Thymus (tissue), 11 donors: ENCODE measurements around the gene TCERG1. TPM values are rescaled to one million over a fixed set of nuclear protein-coding genes. Genes with fewer than 3 reads are reported as not detected.

ENCODE experiments used
- DNase-seq, 9 donors: peaks; one replicate each; pipeline ENCODE4 v3.0.0-alpha.2; 2013; ENCODE audit warnings: low spot score in 9 of 9, low read depth in 6 of 9, missing footprints in 1 of 9
- H3K27ac ChIP-seq, 2 donors: one replicate each; pipeline ENCODE4 v1.5.1; 2013; ENCODE audit warnings: control low read depth in 1 of 2, low read depth in 1 of 2, low read length in 1 of 2, mild to moderate bottlenecking in 1 of 2, moderate library complexity in 1 of 2
- H3K27me3 ChIP-seq, 2 donors: one replicate each; pipeline ENCODE4 v1.5.1; 2013; ENCODE audit warnings: low read length in 1 of 2; ENCODE audit not compliant: control insufficient read depth in 2 of 2, insufficient read depth in 1 of 2
- H3K36me3 ChIP-seq, 2 donors: one replicate each; pipeline ENCODE4 v1.5.1; 2013; ENCODE audit warnings: low read length in 1 of 2, mild to moderate bottlenecking in 1 of 2, moderate library complexity in 1 of 2; ENCODE audit not compliant: control insufficient read depth in 2 of 2, insufficient read depth in 2 of 2
- H3K4me1 ChIP-seq, 2 donors: one replicate each; pipeline ENCODE4 v1.5.1; 2013; ENCODE audit warnings: low read length in 2 of 2; ENCODE audit not compliant: control insufficient read depth in 2 of 2, insufficient read depth in 2 of 2
- H3K4me3 ChIP-seq, 2 donors: one replicate each; pipeline ENCODE4 v1.5.1; 2013; ENCODE audit warnings: low read length in 2 of 2, control low read depth in 1 of 2, mild to moderate bottlenecking in 1 of 2
- H3K9me3 ChIP-seq, 2 donors: one replicate each; pipeline ENCODE4 v1.5.1; 2013; ENCODE audit warnings: low read length in 1 of 2, mild to moderate bottlenecking in 1 of 2; ENCODE audit not compliant: control insufficient read depth in 2 of 2, insufficient read depth in 1 of 2
- WGBS: extraction: QIAGEN DNeasy Blood & Tissue Kit; methylation state at CpG from one replicate; pipeline ENCODE4 v1.1.7; 2013; 5-methylcytosine and 5-hydroxymethylcytosine counted together
- polyA plus RNA-seq: library from polyadenylated mRNA; stranded (reverse); fragments of 200-250 nt; gene quantifications from one replicate; pipeline ENCODE4 v1.2.3, GENCODE V29; 2013
- total RNA-seq: library from RNA; stranded (reverse); fragments of 120-200 nt; gene quantifications from one replicate; pipeline ENCODE4 v1.2.4, GENCODE V29; 2013
- donor health status: healthy.

The TCERG1 gene
- total and polyA plus RNA-seq, 2 donors: 40.5 to 103 TPM

DNA sequence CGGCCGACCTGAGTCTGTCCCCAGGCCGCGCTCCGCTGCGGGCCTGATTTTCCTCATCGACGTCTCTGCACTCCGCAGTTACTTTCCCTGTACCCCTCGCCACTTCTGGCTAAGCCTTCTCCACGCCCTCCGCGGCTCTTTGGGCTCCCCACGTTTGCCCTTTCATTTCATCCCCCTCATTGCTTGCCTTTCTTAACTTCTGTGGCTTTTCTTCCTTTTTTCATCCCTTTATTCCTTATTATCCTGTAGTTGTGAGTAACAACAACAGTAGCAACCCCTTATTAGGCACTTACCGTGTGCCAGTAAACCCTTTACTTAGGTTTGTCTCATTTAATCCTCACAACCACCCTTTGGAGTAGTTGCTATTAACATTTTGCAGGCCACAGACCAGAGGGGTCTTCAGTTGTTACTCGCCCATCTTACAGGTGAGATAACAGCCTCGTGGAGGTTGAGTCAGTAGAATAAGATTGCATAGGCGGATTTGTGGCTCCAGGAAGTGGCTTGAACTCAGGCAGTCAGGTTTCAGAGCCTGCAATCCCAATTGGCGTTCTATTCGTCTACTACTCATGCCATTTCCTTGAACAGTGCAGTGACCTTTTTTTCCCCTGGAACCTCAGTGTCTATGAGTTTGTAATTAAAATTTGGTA lies 724 bp downstream of the TCERG1 start:
- H3K27ac ChIP-seq: peak overlapping the region; percentile 90 to 96
- DNase-seq: peak in 5 of 9 donors; percentile 17 to 54 (median 27)
- peaks cover 0 to 4% of the 10 kb centered on the region in 2 donors for H3K9me3 ChIP-seq
- peaks cover 10 to 15% of the 10 kb centered on the region in 2 donors for H3K4me1 ChIP-seq
- under 1% methylated on average over 20 of the region's 20 CpGs for WGBS
- peak overlapping the region; percentile 94 to 95 for H3K4me3 ChIP-seq
- H3K36me3 ChIP-seq: no peaks in the 10 kb centered on the region
- no peaks in the 10 kb centered on the region for H3K27me3 ChIP-seq

DNA sequence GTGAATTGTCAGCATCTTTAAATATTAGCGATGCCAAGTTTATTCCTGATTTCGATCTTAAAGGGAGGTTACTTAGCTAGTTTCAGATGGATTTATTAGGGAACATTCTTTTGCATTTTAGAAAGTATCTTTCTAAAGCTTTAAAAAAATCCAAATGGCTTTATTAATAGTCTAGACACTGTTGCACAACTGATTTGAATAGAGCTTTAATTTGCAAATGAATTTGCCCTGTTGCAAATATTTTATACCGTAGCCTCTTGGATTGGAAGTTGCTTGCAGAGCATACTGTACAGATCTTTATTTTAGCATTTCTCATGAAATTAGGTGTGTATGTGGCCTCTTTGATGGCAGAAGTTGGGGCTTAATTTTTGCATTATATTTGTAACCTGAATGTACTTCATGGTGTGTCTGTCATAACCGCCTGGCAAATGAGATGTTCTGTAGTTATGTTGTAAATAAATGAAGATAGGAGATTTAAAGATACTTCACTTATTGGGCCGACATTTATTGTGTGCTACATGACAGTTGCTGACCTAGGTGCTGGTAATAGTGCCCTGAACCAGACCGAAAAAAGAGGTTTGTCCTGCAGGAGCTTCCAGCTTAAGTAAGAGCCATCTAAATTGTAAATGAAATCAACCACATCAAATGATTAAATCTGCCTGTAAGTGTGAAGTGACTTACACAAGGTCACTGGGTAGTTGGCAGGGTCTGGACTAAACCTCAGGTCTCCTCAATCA lies 1.8 kb downstream of the TCERG1 start:
- Histone ChIP-seq H3K4me3 (peak overlapping the region in 1 of 2 donors; percentile 95), H3K4me1 (peaks cover 10 to 15% of the 10 kb centered on the region in 2 donors), H3K9me3 (peaks cover 0 to 4% of the 10 kb centered on the region in 2 donors), H3K27ac (no peak overlapping the region), H3K27me3 (no peaks in the 10 kb centered on the region), H3K36me3 (no peaks in the 10 kb centered on the region)
- 92% methylated on average over 6 of the region's 6 CpGs for WGBS
- no peak for DNase-seq

DNA sequence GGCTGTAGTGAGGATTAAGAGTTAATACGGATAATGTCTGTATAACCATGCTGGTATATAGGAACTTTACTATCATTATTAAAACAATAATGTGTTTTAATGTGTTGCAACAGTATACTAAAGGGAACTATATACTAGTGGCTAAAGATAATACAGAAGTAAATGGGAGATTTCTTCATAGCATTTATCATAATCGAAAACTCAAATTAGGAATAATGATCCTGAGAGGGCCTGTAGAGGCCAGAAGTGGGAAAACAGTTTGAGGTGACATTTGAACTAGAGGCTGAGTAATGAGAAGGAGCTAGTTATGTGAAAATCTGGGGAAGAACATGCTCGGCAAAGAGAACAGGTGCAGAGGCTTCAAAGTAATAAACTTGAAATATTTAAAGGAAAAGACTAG lies 2.9 kb downstream of the TCERG1 start:
- Histone ChIP-seq H3K27ac (no peak overlapping the region), H3K4me1 (peaks cover 10 to 15% of the 10 kb centered on the region in 2 donors), H3K36me3 (peaks cover 1 to 3% of the 10 kb centered on the region in 2 donors), H3K9me3 (peaks cover 0 to 4% of the 10 kb centered on the region in 2 donors), H3K27me3 (no peaks in the 10 kb centered on the region), H3K4me3 (no peak overlapping the region)
- 88% methylated on average over 3 of the region's 3 CpGs for WGBS
- no peak for DNase-seq

DNA sequence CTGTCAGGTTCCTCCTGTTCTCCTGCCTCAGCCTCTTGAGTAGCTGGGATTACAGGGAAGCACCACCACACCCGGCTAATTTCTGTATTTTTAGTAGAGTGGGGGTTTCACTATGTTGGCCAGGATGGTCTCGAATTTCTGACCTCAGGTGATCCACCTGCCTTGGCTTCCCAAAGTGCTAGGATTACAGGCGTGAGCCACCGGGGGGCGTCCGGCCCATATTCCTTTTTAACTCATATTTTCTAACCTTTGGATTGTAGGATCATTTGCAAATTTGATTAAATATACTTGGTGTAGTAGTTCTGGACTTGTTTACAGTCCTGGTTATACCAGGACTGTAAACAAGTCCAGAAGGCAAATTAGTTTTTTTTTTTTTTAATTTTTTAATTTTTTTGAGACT lies 4.3 kb downstream of the TCERG1 start:
- no peak for DNase-seq
- H3K27ac ChIP-seq: no peak overlapping the region
- WGBS: 90% methylated on average over 6 of the region's 6 CpGs
- peaks cover 10 to 15% of the 10 kb centered on the region in 2 donors for H3K4me1 ChIP-seq
- no peak overlapping the region for H3K4me3 ChIP-seq
- peaks cover 0 to 4% of the 10 kb centered on the region in 2 donors for H3K9me3 ChIP-seq
- H3K27me3 ChIP-seq: no peaks in the 10 kb centered on the region
- H3K36me3 ChIP-seq: peaks cover 3 to 4% of the 10 kb centered on the region in 2 donors

DNA sequence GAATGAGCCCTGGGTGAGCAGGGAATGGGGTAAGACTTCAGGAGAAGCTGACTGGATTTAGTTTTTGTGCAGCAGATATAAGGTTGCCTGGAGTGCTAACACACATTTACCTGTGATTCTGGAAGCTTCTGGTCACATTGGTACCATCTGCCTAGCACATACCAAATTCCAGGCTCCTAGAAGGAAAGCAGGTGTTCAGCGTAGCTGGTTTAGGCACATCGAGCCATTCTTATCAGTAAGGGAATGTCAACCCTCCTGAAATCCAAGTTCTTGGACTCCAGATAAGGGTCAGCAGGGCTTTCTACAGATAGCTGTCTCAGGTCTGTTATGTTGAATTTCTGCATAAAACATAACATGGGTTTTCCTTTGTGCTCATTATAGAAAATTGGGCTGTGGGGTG lies 10.3 kb downstream of the TCERG1 start:
- peaks cover 32 to 43% of the 10 kb centered on the region in 2 donors for H3K36me3 ChIP-seq
- no peak overlapping the region for H3K27ac ChIP-seq
- no peak overlapping the region for H3K4me3 ChIP-seq
- H3K9me3 ChIP-seq: no peaks in the 10 kb centered on the region
- no peaks in the 10 kb centered on the region for H3K27me3 ChIP-seq
- no peaks in the 10 kb centered on the region for H3K4me1 ChIP-seq
- DNase-seq: no peak
- WGBS: over 99% methylated on average over 2 of the region's 2 CpGs

DNA sequence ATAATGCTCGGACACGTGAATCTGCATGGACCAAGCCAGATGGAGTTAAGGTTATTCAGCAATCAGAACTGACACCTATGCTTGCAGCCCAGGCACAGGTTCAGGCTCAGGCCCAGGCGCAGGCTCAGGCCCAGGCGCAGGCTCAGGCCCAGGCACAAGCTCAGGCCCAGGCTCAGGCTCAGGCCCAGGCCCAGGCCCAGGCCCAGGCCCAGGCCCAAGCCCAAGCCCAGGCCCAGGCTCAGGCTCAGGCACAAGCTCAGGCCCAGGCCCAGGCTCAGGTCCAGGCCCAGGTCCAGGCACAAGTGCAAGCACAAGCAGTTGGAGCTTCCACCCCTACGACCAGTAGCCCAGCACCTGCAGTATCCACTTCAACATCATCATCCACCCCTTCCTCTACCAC lies 11.8 kb downstream of the TCERG1 start:
- H3K36me3 ChIP-seq: peaks cover 36 to 55% of the 10 kb centered on the region in 2 donors
- no peaks in the 10 kb centered on the region for H3K27me3 ChIP-seq
- no peak overlapping the region for H3K4me3 ChIP-seq
- DNase-seq: no peak
- no peak overlapping the region for H3K27ac ChIP-seq
- 99% methylated on average over 5 of the region's 5 CpGs for WGBS
- no peaks in the 10 kb centered on the region for H3K4me1 ChIP-seq
- H3K9me3 ChIP-seq: no peaks in the 10 kb centered on the region

DNA sequence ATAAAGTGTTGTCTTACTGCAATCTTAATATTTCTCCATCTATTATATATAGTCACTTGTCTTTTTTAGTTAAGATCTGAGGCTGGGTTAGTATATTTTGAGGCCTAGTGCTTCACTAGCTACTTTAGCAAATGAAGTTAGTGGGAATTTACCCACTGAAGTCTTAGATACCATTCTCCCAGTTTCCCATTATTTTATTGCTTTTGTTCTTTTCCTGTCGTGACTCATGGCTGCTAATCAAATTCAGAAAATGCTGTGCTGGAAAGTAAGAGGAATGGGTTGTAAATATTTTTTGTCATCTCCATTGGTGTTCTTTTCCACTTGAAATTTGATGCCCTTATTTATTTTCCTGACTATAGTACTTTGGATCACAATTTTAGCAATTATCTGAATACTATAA lies 14.2 kb downstream of the TCERG1 start:
- H3K9me3 ChIP-seq: no peaks in the 10 kb centered on the region
- no peak overlapping the region for H3K4me3 ChIP-seq
- no peaks in the 10 kb centered on the region for H3K4me1 ChIP-seq
- no peak for DNase-seq
- no peak overlapping the region for H3K27ac ChIP-seq
- 97% methylated on average over 1 of the region's 1 CpG for WGBS
- H3K36me3 ChIP-seq: peaks cover 36 to 67% of the 10 kb centered on the region in 2 donors
- no peaks in the 10 kb centered on the region for H3K27me3 ChIP-seq

DNA sequence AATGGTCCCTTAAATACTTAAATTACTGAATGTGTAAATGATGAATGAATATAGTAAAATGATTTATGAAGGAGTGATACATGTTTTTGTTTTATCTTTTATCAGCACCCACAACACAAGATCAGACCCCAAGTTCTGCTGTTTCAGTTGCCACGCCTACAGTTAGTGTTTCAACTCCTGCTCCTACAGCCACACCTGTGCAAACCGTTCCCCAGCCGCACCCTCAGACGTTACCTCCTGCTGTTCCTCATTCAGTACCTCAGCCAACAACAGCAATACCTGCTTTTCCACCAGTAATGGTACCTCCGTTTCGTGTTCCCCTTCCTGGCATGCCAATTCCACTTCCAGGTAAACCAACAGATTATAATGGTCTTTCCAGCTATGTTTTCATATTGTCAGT lies 16.3 kb downstream of the TCERG1 start:
- H3K36me3 ChIP-seq: peaks cover 24 to 69% of the 10 kb centered on the region in 2 donors
- no peaks in the 10 kb centered on the region for H3K9me3 ChIP-seq
- peak in 1 of 9 donors; percentile 18 for DNase-seq
- no peaks in the 10 kb centered on the region for H3K27me3 ChIP-seq
- no peak overlapping the region for H3K27ac ChIP-seq
- no peaks in the 10 kb centered on the region for H3K4me1 ChIP-seq
- H3K4me3 ChIP-seq: no peak overlapping the region
- 90% methylated on average over 6 of the region's 6 CpGs for WGBS

DNA sequence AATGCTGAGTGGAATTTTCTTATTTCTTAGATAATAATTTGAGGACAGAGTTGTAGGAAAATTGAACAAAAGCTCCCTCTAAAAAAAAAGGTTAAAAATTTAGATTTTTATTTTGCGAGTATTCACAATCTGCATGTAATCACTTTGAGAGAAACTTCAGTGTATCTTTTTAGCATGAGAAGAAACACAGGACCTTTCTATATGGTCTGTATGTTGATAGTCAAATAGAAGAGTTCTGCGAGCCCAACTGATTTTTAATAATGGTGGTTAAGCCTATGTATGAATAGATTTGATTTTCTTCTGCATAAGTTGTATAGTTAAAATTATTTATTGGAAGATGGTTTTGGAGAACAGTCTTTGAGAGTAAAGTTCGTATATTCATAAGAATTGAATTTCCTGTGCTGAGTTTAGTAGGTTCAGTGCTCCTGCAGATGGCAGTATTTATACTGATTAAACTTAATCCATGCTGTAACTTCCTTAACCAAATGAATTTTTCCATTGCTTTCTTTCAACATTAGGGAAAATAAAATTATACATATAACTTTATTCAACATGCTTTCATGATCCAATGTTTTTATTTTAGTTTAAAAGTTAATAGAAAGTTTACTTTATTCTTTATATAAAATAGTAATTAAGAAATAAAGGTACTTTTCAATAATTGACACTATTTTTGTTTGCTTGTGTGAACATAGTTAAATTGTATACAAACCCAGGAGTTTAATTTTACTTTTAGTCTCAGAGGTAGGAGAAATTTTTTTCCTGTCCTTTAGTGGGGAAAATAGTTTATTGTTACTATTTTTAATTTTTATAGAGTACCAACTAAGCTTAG lies 19.6 kb downstream of the TCERG1 start:
- no peak for DNase-seq

More for the DNA sequence above, 19.6 kb downstream of the TCERG1 start:
- H3K27ac ChIP-seq: no peak overlapping the region
- H3K36me3 ChIP-seq: peaks cover 22 to 59% of the 10 kb centered on the region in 2 donors
- WGBS: 79% methylated on average over 3 of the region's 3 CpGs
- no peaks in the 10 kb centered on the region for H3K9me3 ChIP-seq
- H3K4me3 ChIP-seq: no peak overlapping the region
- H3K27me3 ChIP-seq: no peaks in the 10 kb centered on the region
- H3K4me1 ChIP-seq: no peaks in the 10 kb centered on the region
